ENCODE data around the gene SCGB1D1.

The SCGB1D1 gene

GRCh38 chr11:62237499-62237898, 47.5 kb downstream of the SCGB1D1 start:
- no peak for DNase-seq

GRCh38 chr11:62238151-62238550, 48.1 kb downstream of the SCGB1D1 start:
- DNase-seq = no peak

- no peak for DNase-seq
Observed at GRCh38 chr11:62241095-62241494, 51.1 kb downstream of the SCGB1D1 start.

GRCh38 chr11:62242021-62242420, 52.0 kb downstream of the SCGB1D1 start, which contains the start of gene SCGB1D2:
Gene SCGB1D2, plus strand, starts transcription at chr11:62242239. Its CDS starts 69 bp downstream, at chr11:62242308.
- DNase-seq = no peak

All from fibroblast of skin of abdomen (primary cell).